ENCODE measurements around the gene SFSWAP.

DNA sequence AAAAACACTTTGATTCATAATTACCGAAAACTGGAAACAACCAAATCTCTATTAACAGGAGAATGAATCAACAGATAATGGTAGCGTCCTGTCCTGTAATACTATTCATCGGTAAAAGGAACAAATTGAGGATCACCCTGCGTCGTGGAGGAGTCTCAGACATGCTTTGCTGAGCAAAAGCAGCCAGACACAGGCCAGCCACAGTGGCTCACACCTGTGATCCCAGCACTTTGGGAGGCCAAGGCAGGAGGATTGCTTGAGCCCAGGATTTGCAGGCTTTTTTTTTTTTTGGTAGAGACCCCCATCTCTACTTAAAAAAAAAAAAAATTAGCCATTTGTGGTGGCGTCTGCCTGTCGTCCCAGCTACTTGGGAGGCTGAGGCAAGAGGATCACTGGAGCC, 83.2 kb downstream of the SFSWAP start:
- TF ChIP-seq, protein P1, sequence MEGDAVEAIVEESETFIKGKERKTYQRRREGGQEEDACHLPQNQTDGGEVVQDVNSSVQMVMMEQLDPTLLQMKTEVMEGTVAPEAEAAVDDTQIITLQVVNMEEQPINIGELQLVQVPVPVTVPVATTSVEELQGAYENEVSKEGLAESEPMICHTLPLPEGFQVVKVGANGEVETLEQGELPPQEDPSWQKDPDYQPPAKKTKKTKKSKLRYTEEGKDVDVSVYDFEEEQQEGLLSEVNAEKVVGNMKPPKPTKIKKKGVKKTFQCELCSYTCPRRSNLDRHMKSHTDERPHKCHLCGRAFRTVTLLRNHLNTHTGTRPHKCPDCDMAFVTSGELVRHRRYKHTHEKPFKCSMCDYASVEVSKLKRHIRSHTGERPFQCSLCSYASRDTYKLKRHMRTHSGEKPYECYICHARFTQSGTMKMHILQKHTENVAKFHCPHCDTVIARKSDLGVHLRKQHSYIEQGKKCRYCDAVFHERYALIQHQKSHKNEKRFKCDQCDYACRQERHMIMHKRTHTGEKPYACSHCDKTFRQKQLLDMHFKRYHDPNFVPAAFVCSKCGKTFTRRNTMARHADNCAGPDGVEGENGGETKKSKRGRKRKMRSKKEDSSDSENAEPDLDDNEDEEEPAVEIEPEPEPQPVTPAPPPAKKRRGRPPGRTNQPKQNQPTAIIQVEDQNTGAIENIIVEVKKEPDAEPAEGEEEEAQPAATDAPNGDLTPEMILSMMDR (IDR thresholded peaks at IDR 0.05): no peak
- TF ChIP-seq POLR2A (IDR thresholded peaks at IDR 0.05): no peak
